ENCODE results near the gene PRKCH.

Gene PRKCH

DNA sequence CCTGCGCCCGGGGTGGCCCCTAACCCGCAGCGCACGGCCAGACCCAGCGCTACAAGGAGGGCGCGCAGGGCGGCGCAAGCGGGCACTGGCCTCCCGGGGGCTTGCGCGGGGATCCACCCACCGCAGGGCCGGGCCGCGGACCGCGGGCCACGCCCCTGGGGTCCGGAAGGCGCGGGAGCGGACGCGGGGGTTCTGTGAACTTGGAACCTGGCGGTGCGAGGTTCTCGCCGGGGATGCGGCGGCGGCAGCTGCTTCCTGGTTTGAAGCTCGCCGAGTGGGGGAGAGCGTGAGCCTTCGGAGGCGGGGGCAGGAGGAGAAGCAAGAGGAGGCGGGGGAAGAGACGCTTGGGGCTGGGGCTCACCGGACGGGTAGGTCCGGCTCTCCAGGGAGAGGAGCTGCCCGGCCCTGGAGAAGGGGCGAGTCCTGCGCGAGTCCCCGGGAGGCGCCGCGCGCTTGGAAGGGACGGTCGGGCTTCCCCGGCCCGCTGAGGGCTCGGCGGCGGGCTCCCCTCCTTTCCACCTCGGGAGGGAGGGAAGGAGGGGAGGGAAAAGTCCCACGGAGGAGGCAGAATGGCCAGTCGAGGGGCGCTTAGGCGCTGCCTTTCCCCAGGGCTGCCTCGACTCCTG, at the start of gene PRKCH:
PRKCH (plus strand) TSS at position 195 of the 626 bp plus-strand sequence. CDS start 523 bp downstream, outside the sequence.
- DNase-seq = peak; percentile 35

DNA sequence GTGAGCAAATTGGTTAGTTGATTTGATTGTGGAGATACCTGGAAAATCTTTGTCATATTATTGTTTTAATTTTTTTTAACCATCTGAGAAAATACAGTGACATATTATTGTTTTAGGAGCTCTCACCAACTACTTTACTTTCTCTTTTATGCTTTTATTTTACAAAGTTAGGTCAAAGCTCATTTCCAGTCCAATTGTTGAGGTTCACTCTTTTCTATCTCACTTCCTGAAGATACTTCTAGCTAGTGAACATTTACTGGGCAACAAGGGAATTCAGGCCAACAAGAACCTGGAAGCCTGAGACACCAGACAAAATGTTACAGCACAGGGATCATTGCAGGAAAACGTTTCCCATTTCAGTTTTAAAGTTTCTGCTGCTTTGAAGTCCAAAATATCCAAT, 44.1 kb upstream of the PRKCH start:
- DNase-seq = no peak

DNA sequence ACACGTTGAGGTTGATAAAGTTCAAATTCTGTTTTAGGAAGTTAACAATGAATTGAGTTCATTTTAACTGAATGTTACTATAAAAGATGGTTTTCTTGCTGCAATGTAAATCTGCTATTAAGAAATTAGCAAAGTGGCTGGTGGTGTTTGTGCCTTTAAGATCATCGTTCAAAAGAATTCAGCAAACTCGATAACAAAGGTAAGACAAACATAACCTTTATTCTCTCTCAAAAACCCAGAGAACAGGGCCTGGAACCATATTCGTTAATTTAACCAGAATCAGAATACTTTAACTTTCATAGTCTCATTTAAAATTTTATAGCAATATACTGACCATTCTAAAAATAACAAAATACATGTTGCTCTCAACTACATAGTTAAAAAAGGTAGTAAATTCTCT, 43.6 kb upstream of the PRKCH start:
- no peak for DNase-seq

DNA sequence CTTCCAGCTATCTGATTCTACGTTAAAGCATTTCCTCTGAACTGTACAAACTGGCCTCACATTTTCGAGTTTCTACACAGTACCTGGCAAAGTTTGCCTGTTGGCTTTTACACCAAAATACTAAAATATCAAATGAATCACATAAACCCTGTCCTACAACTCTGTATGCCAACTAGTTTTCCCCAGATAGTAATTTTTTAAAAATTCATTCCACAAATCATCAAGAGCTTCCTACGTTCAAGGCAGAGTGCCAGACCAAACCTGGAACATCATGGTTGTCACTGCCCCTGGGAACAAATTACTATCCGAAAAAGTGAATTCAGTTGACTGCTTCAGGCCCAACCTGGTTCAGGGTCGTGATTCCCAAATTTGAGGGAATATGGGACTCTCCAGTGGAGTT, 42.3 kb upstream of the PRKCH start:
- no peak for DNase-seq

DNA sequence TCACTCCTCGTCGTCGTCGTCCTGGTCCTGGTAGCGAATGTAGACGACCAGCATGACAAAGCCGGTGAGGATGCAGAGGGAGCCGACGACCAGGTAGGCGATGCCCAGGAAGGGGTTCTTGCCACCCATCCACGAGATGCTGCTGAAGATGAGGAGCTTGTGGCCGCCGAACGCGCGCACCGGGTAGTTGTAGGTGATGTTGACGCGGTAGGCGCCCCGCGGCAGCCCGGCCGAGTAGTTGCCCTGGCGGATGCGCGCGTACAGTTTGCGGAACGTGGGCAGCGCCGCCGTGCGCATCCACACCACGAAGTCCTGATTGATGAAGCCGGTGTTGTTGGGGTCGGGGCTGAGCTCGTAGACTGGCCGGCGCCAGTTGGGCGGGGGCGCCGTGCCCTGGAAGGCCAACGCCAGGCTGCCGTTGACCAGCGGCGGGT, 41.3 kb upstream of the PRKCH start:
- DNase-seq = no peak

GRCh38 chr14:61280526-61281185, 40.7 kb upstream of the PRKCH start:
- DNase-seq = no peak

- DNase-seq = no peak
Observed at GRCh38 chr14:61281186-61281947, 40.0 kb upstream of the PRKCH start, which contains the start of gene TMEM30B. Gene TMEM30B, minus strand, starts transcription at chr14:61281338. Its CDS starts 191 bp downstream, at chr14:61281147.

DNA sequence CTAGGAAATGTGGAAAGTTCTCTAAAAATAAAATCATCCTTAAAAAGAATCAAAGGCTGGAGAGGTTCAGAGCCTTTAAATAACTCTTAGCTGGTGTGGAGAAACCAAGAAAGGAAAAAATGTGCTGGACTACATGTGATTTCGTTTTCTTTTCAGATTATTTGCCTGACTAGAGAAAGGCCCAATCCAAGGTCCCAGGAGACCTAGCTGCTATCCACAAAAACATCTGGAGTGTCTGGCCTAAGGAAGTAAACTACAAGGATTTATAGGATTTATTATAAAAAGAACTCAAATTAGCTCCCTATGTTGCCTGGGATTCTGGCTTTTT, 39.5 kb upstream of the PRKCH start:
- no peak for DNase-seq

DNA sequence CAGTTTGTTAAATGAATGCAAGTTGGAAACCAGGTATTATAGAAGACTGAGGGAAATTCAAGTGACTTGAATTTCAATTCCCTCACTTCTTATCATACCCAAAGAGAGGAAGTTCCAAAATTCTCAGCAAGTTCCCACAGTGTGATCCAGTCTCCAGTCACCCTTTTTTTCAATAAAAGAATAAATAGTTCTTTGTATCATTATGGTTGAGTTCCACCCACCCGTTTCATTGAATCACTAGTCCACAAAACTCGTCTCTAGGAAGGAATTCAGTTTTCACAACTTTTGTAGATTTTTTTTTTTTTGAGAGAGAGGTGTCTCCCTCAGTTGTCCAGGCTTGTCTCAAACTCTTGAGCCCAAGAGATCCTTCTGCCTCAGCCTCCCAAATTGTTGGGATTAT, 38.6 kb upstream of the PRKCH start:
- no peak for DNase-seq

DNA sequence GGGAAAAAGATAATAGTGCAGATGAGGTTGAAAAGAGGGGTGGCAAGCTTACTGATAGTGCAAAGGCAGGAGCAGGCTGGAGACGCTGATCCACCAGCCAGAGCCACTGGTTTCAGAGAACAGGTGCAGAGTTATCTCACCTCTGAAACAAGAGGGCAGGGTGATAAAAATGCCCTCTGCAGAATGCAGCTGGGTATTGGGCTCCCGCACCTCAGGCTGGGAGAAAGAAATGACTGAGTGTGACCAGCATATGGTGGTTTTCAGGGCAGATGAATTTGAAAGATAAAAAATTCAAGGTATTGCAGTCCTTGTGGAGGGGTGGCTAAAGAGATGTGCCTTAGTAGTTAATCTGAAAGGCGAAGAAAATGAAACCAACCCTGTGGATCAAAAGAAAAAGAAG, 37.4 kb upstream of the PRKCH start:
- DNase-seq = no peak

- DNase-seq = no peak
Observed at GRCh38 chr14:61285364-61285763, 36.0 kb upstream of the PRKCH start.

- DNase-seq = no peak
Observed at GRCh38 chr14:61287196-61287595, 34.2 kb upstream of the PRKCH start.

- no peak for DNase-seq
Observed at GRCh38 chr14:61288228-61288627, 33.2 kb upstream of the PRKCH start.

- DNase-seq = no peak
Observed at GRCh38 chr14:61288720-61289119, 32.7 kb upstream of the PRKCH start.

GRCh38 chr14:61290701-61291100, 30.7 kb upstream of the PRKCH start:
- no peak for DNase-seq

DNA sequence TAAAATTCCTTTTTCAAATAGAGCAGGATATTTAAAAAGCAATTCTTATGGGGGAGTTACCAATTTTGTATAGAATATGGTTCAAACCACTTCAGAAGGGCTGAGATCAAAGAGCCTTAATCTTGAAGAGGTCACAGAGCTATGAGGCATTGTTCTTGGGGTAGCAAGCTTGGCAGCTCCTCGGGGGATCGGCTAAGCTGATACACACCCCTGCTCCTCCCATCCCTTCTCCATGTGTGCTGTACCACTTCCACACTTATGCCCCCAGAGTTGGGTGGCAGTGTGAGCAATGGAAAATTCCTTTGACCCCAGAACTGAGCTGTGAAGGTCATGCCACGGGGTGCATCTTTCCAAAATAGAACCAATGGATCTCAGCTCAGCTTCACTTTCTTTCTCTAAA, 25.2 kb upstream of the PRKCH start:
- DNase-seq = no peak

DNA sequence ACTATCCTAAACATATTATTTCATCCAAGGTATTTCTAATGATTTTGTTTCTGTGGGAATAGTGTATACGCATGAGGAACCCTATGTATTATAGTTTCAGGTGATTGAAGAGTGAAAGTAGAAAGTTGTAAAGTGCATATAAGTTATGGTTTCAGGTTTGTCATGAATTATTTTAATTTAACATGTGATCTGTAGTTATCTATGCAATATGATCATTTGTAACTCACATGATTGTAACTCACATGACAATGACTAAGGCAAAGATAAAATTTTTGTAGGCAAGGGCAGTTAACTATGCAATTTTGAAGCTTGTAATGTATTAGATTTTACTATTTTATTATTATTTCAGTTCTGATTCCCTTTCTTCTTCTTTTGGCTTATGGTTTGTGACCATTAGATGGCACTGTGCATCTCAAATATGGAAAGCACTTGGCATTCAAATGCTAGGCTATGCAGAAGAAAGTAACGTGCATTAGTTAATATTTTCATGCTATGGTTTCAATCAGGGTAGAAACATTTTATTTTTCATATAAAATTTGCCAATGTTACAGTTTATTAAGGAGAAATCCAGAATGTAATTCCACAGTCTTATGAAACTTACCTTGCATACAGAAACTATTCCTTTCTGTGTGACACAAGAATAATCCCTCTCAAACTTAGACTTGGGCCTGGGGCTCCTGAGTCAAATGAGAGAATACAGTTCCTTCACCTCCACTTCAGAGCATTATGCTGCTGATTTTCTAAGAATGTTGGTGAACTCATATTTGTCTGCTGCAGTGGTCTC, 24.5 kb upstream of the PRKCH start:
- no peak for DNase-seq

GRCh38 chr14:61297581-61297980, 23.8 kb upstream of the PRKCH start:
- no peak for DNase-seq

DNA sequence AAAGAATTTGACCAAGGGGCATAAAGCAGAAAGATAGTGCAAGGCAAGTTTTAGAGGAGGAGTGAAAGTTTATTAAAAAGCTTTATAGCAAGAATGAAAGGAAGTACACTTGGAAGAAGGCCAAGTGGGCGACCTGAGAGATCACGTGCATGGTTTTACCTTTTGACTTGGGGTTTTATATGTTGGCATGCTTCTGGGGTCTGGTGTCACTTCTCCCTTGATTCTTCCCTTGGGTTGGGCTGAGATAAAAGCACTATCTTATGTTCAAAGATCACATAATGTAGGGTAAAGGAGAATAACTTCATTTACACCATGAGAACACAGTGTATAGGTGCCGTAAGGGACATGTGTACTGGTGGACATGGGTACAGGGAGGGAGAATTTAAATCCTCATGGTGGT, 22.6 kb upstream of the PRKCH start:
- no peak for DNase-seq

DNA sequence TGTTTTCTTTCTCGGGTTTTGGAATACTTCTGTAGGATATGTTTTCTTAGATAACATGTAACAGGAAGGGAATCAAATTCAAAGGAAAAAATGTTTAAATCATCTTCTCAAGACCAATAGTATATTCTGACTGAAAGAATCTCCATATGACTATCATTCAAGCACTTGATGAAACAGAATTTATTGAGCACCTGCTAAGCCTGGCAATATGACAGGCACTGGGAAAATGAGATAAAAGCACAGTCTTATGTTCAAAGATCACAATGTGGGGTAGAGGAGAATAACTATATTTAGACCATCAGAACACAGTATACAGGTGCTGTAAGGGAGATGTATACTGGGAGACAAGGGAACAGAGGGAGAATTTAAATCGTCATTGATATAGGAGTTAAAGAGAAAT, 21.2 kb upstream of the PRKCH start:
- no peak for DNase-seq

DNA sequence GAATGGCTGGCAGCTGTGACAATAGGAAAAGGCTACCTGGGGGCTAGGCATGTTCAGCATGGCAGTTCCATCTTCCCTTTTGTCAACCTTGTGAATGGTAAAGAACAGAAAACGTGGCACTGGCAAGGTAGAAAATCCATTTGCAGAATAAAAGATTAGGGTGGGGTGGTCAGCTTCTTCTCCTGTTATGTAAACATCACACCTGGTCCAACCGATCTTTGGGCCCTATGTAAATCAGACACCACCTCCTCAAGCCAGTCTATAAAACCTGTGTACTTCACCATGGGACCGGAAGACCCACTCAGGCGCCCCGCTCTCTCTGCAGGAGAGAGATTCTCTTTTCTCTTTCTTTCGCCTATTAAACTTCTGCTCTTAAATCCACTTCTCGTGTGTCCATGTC, 20.6 kb upstream of the PRKCH start:
- no peak for DNase-seq

- DNase-seq = no peak
Observed at GRCh38 chr14:61304688-61305087, 16.7 kb upstream of the PRKCH start.

DNA sequence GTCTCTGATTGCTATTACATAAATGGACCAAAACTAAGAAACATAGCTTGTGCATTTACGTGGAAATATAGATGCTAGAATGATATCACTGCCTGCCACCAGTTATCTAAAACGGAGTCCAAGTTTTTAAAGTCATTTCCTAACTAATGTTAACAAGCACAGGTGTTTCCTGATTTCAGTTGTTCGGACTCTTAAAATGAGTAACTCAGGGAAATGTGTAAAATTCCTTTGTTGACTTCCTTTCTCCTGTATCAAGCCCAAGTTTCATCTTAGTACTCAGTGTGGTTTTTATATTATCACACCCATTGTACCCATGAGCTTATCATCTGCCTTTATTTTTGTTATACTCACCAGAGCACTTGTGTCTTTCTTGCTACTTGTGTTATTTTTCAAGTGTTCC, 13.2 kb upstream of the PRKCH start:
- DNase-seq = no peak
